Measurements from ENCODE around the gene C3AR1.

- TF ChIP-seq CTCF (IDR thresholded peaks at IDR 0.05 in 8 of 11, conservative IDR thresholded peaks at IDR 0.05 in 3 of 11) (peak in 8 of 11 experiments; percentile 11 to 38 (median 26)), POLR2AphosphoS5 (IDR thresholded peaks at IDR 0.05) (no peak), POLR2A (IDR thresholded peaks at IDR 0.05) (no peak)
Measured at GRCh38 chr12:8078398-8078797, 12.2 kb upstream of the C3AR1 start.

Data from spleen (tissue), 7 donors.